ENCODE measurements around the gene DGKB.
A peak's percentile ranks its signal among the peaks of the same experiment; 100 is the strongest.

DNA sequence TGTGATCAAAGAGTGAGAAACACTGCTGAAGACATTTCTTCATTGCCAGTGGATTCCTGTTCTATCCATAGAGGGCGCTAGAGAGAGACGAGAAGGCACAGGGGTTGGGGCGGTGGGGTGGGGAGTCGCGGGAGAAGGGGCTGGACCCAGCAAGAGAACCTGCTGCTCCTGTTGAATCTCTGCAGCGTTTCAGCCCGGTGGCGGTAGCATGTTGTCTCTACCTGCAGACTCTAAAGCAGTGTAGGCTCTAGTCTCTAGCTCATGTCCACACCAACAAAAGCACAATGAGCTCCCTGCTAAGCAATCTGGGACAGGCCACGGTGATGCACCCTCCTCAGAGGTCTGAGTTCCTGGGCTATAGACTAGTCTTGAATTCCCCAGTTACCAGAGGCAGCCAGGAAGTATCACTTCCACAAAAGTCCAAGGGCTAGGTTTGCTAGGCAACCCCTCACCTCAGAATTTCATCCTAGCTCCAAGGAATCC is 167.7 kb downstream of the DGKB start:
- TF ChIP-seq, protein P1, sequence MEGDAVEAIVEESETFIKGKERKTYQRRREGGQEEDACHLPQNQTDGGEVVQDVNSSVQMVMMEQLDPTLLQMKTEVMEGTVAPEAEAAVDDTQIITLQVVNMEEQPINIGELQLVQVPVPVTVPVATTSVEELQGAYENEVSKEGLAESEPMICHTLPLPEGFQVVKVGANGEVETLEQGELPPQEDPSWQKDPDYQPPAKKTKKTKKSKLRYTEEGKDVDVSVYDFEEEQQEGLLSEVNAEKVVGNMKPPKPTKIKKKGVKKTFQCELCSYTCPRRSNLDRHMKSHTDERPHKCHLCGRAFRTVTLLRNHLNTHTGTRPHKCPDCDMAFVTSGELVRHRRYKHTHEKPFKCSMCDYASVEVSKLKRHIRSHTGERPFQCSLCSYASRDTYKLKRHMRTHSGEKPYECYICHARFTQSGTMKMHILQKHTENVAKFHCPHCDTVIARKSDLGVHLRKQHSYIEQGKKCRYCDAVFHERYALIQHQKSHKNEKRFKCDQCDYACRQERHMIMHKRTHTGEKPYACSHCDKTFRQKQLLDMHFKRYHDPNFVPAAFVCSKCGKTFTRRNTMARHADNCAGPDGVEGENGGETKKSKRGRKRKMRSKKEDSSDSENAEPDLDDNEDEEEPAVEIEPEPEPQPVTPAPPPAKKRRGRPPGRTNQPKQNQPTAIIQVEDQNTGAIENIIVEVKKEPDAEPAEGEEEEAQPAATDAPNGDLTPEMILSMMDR (conservative IDR thresholded peaks at IDR 0.05 in 1 of 2, IDR thresholded peaks at IDR 0.05 in 1 of 2; ENCODE audit: extremely low read depth in 1 of 2, insufficient read depth in 1 of 2, low read depth in 1 of 2, low read length in 2 of 2), result peak in 1 of 2 donors; percentile 41
- no peak for TF ChIP-seq EZH2 (IDR thresholded peaks at IDR 0.05; ENCODE audit: borderline replicate concordance, low read length)

All from mammary epithelial cell (primary cell).